Measurements from ENCODE around the gene ZNF319.

DNA sequence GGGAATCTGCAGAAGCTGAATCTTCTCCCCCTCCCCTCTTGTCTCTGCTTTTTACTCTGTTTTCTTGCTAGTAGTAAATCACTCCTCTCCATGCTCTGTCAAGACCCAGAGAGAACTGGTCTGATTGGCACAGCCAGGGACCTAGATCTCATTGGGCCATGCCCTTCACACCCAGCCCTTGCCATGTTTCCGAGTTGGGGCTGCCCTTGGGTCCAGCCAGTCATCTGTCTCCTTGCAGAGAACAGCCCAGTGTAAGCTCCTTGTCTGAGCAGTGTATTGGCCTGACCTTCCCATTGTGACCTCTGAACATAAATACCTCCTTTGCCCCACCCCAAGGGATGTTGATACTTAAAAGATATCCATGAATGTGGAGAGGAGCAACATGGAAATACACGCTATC lies 28.9 kb upstream of the ZNF319 start:
- TF ChIP-seq, protein P1, sequence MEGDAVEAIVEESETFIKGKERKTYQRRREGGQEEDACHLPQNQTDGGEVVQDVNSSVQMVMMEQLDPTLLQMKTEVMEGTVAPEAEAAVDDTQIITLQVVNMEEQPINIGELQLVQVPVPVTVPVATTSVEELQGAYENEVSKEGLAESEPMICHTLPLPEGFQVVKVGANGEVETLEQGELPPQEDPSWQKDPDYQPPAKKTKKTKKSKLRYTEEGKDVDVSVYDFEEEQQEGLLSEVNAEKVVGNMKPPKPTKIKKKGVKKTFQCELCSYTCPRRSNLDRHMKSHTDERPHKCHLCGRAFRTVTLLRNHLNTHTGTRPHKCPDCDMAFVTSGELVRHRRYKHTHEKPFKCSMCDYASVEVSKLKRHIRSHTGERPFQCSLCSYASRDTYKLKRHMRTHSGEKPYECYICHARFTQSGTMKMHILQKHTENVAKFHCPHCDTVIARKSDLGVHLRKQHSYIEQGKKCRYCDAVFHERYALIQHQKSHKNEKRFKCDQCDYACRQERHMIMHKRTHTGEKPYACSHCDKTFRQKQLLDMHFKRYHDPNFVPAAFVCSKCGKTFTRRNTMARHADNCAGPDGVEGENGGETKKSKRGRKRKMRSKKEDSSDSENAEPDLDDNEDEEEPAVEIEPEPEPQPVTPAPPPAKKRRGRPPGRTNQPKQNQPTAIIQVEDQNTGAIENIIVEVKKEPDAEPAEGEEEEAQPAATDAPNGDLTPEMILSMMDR (conservative IDR thresholded peaks at IDR 0.05 in 1 of 2, IDR thresholded peaks at IDR 0.05 in 1 of 2; ENCODE audit: extremely low read depth in 1 of 2, insufficient read depth in 1 of 2, low read depth in 1 of 2, low read length in 2 of 2) = no peak
- TF ChIP-seq EZH2 (IDR thresholded peaks at IDR 0.05; ENCODE audit: borderline replicate concordance, low read length) = no peak

Data from mammary epithelial cell (primary cell).